22Rv1 (cell line): ENCODE measurements around the gene FOXO6.
"Not testable (repeated sequence)": the region's sequence is repeated elsewhere in the genome, so short reads cannot be mapped to it uniquely, and the experiment has no call there.

Experiments used
- H3K27ac ChIP-seq: fragments of 450-650 bp; 2 replicates; pipeline ENCODE4 v1.5.1; 2017
- ZFX ChIP-seq: fragments of 450-650 bp; IDR thresholded peaks from 2 replicates; pipeline ENCODE4 v1.6.1; 2017; ENCODE audit warnings: antibody characterized with exemption, borderline replicate concordance
- TF ChIP-seq, protein P1 (sequence below): fragments of 450-650 bp; IDR thresholded peaks from 2 replicates; pipeline ENCODE4 v1.5.1; 2017; ENCODE audit warnings: mild to moderate bottlenecking

Gene FOXO6

DNA sequence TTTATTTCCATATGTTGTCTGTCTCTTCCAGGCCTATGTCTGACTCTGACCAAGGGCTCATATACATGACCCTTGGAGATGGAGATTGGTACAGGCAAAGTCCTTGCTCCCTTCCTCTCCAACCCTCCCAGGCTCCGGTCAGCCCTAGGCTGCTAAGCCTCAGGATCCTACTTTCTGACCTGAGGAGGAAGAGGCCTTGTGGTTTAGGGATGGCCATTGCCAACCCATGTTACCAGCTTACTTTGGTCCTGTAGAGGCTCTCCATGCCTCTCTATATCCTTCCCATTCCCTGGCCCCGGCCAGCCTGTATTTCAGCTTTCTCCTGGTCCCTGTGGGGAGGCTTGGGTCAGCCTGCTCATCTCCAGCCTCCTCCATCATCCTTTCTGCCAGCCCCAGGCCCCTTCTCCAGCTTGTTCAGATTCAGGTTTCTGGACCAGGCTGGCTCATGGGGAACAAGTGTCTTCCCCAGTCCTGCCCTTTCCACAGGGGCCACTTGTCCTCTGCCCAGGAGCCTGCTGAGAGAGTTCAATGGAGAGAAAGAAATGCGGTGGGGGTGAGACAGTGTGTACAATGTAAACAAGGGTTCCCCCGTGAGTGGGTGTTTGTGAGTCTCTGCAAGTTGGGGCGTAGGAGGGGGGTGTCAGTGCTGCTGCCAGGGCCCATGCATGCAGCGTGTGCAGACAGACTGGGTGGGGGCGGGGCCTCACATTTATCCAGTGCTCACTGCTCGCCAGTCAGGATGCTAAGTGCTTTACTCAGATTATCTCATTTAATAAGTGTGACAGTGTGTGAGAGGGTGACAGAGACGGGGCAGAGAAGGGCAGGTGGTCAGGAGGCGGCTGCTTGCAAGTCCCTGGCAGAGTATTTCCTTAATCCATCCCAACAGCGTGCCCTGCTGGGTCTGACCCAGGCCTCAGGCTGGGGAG lies 31.3 kb upstream of the FOXO6 start:
- no peak for TF ChIP-seq ZFX
- TF ChIP-seq, protein P1, sequence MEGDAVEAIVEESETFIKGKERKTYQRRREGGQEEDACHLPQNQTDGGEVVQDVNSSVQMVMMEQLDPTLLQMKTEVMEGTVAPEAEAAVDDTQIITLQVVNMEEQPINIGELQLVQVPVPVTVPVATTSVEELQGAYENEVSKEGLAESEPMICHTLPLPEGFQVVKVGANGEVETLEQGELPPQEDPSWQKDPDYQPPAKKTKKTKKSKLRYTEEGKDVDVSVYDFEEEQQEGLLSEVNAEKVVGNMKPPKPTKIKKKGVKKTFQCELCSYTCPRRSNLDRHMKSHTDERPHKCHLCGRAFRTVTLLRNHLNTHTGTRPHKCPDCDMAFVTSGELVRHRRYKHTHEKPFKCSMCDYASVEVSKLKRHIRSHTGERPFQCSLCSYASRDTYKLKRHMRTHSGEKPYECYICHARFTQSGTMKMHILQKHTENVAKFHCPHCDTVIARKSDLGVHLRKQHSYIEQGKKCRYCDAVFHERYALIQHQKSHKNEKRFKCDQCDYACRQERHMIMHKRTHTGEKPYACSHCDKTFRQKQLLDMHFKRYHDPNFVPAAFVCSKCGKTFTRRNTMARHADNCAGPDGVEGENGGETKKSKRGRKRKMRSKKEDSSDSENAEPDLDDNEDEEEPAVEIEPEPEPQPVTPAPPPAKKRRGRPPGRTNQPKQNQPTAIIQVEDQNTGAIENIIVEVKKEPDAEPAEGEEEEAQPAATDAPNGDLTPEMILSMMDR, result no peak
- no peak overlapping the region for H3K27ac ChIP-seq

DNA sequence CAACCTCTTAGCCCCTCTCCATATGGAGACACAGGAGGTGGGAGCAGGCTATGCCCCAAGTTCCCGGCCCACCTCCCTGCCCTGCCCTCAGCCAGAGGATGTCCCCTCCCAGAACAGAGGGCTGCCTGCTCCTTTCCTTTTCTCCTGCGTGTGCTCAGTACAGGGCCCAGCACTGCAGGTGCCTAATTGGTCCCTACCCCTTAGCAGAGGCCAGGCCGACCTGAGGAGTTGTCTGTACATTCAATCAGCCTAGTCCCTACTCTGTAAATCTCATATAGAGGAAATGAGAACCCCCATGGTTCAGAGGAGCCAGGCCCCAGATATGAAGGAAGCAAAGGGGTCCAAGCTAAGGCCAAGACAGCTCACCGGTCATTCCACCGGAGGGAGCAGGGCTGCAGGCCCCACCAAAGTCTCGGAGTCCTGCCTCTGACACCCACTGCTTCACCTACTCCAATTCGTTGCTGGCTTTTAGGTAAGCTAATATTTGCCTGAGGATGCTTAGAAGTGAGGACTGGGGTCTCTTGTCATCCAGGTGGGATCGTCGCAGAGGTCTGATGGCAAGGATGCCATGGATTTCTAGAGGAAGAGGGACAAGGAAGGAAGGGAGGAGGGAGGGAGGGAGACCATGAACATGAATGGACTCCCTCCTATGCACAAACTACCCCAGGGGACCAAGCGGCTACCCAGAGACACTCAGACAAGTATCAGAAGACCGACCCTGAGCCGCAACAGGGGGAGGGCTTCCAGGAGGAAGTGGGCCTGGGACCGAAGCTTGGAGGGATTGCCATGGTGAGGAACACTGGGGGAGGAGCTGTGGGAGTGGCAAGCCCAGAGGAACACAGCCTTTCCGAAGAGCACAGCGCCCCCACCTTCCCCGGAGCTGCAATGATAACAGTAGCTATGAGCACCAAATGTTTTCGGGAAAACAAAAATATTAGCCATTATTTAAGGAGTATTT lies 30.4 kb upstream of the FOXO6 start:
- no peak for TF ChIP-seq ZFX
- TF ChIP-seq, protein P1, result peak; percentile 61
- no peak overlapping the region for H3K27ac ChIP-seq

DNA sequence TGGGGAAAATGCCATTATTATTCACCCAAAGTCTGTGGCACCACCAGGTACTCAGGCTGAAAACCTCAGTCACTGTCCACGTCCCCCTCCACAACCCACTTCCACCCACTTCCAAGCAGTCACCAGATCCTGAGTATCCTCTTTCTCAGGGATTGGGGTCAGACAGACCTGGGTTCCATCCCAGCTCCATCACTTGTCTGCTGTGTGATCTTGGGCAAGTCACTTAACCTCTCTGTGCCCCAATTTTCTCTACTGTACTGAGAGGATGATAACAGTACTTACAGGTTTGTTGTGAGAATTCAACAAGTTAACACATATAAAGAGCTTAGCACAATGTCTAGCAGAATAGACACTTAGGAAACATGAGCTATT lies 29.7 kb upstream of the FOXO6 start:
- no peak for TF ChIP-seq ZFX
- TF ChIP-seq, protein P1, result no peak
- no peak overlapping the region for H3K27ac ChIP-seq

DNA sequence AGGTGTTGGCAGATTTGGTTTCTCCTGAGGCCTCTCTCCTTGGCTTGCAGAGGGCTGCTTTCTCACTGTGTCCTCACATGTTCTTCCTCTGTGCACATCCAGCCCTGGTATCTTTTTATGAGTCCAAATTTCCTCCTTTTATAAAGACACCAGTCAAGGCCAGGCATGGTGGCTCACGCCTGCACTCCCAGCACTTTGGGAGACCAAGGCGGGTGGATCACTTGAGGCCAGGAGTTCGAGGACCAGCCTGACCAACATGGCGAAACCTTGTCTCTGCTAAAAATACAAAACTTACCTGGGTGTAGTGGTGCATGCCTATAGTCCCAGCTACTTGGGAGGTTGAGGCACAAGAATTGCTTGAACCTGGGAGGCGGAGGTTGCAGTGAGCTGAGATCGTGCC lies 29.1 kb upstream of the FOXO6 start:
- not testable (repeated sequence) for H3K27ac ChIP-seq

DNA sequence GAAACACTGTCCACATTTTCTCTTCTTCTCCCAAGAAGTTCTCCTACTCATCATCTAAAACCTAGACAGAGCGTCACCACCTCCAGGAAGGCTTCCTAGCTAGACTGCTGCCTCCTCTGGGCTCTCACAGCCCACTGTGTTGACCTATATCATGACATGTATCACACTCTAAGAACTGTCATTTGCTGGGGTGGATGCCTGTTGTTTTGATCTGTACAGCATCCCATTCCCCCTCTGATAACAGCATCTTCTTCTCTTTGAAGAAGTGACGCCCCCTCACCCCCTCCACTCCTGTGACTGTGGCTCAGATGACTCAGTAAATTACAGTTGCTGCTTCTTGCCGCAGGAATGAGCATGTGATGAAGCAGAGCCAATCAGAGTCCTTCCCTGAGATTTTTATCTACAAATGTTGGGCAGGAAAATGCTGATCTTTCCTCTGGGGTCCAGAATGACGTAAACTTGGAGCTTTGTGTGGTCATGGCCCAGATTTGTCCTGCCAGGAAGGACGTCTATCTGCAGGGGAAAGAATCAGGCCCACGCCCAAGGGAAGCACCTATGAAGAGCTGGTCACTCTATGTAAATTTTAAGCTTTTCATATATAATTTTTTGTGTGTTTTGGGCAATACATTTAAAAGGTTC lies 28.0 kb upstream of the FOXO6 start:
- TF ChIP-seq, protein P1, result no peak
- no peak for TF ChIP-seq ZFX
- H3K27ac ChIP-seq, result no peak overlapping the region

DNA sequence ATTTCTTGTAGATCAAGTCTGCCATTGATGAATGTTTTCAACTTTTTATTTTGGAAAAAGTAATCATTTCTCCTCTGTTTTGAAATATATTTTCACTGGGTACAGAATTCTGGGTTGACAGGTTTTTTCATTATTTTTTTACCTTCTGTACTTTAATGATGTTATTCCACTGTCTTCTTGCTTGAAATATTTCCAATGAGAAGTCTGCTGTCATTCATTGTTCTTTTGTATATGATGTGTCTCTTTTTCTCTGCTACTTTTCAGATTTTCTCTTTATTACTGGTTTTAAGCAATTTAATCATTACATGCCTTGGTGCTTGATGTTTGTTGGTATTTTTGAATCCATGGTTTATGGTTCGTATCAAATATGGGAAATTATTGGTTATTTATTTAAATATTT lies 22.4 kb upstream of the FOXO6 start:
- H3K27ac ChIP-seq, result no peak overlapping the region
- no peak for TF ChIP-seq ZFX
- TF ChIP-seq, protein P1, result no peak

DNA sequence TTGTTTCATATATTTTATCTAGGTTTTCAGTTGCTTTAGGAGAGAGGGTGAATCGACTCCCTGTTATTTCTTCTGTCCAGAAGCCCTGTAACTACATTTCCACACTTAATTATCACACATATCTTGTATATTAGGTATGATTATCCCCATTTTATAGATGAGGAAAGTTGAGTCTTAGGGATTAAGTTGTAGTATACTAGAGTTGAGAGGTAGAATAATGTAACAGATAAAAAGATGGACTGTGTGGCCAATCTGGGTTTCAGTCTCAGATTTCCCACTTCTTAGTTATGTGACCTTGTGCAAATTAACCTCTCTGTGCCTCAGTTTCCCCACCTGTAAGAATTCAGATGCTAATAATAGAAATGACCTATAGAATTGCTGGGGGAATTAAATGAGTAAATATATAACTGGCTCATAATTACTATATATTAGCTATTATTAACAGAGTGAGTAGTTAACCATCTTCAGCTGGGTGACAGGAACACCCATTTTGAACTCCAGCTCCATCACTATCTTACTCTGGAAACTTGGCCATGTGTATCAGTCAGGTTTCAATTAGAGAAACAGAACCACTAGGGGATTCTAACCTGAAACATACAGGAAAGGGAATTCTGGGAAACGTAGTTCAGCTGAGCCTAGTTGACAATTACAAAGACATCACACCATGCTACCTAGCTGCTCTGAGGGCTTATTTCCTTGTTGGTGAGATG lies 20.4 kb upstream of the FOXO6 start:
- TF ChIP-seq, protein P1, result no peak
- TF ChIP-seq ZFX, result no peak

More for the DNA sequence above, 20.4 kb upstream of the FOXO6 start:
- no peak overlapping the region for H3K27ac ChIP-seq
